Fibroblast of the aortic adventitia (primary cell): ENCODE data around the gene ATP6V1G3. TPM values are rescaled to one million over a fixed set of nuclear protein-coding genes. Genes with fewer than 3 reads are reported as not detected.
"Not testable (repeated sequence)": the region's sequence is repeated elsewhere in the genome, so short reads cannot be mapped to it uniquely, and the experiment has no call there.

Experiments used
- DNase-seq: peaks from one replicate; pipeline ENCODE4 v3.0.0-alpha.2; 2010; ENCODE audit warnings: low read depth
- H3K4me3 ChIP-seq: 2 replicates; pipeline ENCODE4 v1.5.1; 2011; ENCODE audit warnings: low read depth, mild to moderate bottlenecking, control low read depth, low read length, moderate library complexity
- total RNA-seq: library from RNA; depleted of rRNA; stranded (reverse); fragments of >200 nt; gene quantifications from 2 replicates; pipeline ENCODE4 v1.2.3, GENCODE V29; 2012; ENCODE audit warnings: low replicate concordance
- TF ChIP-seq, protein P1 (sequence below): IDR thresholded peaks from 2 replicates; pipeline ENCODE4 v1.5.1; 2011; ENCODE audit warnings: mild to moderate bottlenecking, low read length, control low read depth, inconsistent platforms; ENCODE audit not compliant: insufficient read depth

ATP6V1G3 gene, protein sequence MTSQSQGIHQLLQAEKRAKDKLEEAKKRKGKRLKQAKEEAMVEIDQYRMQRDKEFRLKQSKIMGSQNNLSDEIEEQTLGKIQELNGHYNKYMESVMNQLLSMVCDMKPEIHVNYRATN
- total RNA-seq: not detected in 2 replicates

DNA sequence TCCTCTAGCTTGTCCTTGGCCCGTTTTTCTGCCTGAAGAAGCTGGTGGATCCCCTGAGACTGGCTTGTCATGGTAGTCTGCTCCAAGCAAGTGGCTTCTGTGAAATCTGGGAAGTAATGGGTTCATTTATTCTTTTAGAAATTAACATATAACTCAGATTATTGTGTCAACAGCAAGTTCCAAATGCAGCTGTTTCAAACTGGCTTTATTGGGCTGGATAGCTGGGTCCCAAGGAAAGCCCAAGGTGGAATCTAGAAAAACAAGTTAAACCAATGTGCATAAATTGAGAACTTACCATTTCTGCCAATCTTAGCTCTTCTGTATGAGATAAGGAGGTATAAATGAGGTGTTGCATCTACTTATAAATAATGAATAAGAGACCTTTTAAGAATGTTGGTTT, at the start of gene ATP6V1G3:
Gene ATP6V1G3 (minus strand): TSS at position 101 of the 400 bp plus-strand sequence. CDS start 30 bp downstream, at position 71.
- TF ChIP-seq, protein P1, sequence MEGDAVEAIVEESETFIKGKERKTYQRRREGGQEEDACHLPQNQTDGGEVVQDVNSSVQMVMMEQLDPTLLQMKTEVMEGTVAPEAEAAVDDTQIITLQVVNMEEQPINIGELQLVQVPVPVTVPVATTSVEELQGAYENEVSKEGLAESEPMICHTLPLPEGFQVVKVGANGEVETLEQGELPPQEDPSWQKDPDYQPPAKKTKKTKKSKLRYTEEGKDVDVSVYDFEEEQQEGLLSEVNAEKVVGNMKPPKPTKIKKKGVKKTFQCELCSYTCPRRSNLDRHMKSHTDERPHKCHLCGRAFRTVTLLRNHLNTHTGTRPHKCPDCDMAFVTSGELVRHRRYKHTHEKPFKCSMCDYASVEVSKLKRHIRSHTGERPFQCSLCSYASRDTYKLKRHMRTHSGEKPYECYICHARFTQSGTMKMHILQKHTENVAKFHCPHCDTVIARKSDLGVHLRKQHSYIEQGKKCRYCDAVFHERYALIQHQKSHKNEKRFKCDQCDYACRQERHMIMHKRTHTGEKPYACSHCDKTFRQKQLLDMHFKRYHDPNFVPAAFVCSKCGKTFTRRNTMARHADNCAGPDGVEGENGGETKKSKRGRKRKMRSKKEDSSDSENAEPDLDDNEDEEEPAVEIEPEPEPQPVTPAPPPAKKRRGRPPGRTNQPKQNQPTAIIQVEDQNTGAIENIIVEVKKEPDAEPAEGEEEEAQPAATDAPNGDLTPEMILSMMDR: no peak
- DNase-seq: no peak
- H3K4me3 ChIP-seq: no peak within 1 kb of the TSS

- TF ChIP-seq, protein P1: no peak
- H3K4me3 ChIP-seq: no peak overlapping the region
- DNase-seq: no peak
Measured at GRCh38 chr1:198588845-198589244, 48.4 kb upstream of the ATP6V1G3 start.

DNA sequence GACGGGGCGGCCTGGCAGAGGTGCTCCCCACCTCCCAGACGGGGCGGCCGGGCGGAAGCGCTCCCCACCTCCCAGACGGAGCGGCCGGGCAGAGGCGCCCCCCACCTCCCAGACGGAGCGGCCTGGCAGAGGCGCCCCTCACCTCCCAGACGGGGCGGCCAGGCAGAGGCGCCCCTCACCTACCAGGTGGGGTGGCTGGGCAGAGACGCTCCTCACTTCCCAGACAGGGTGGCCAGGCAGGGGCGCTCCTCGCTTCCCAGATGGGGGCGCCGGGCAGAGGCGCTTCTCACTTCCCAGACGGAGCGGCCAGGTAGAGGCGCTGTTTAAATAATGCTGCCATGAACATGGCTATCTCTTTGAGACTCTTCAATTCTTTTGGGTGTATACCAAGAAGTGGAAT, 43.7 kb upstream of the ATP6V1G3 start:
- no peak for DNase-seq
- no peak overlapping the region for H3K4me3 ChIP-seq
- TF ChIP-seq, protein P1: no peak

GRCh38 chr1:198583209-198583802, 42.8 kb upstream of the ATP6V1G3 start:
- not testable (repeated sequence) for DNase-seq, H3K4me3 ChIP-seq

DNA sequence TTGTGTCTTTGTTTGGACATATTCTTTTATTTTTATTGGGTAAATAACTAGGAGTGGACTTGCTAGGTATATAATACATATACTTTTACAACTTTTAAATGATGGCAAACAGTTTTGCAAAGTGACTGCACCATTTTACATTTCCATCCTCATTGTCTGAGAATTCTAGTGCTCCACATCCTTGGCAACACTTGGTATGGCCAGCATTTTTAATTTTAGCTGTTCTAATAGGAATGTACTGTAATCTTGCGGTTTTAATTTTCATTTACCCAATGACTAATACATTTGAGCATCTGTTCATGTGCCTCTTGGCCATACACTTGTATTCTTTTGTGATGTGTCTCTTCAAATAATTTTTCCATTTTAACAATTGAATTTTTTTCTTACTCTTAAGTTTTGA, 37.0 kb upstream of the ATP6V1G3 start:
- no peak overlapping the region for H3K4me3 ChIP-seq
- TF ChIP-seq, protein P1: no peak
- peak; percentile 79 for DNase-seq

GRCh38 chr1:198575798-198576641, 35.5 kb upstream of the ATP6V1G3 start:
- DNase-seq: no peak
- TF ChIP-seq, protein P1: no peak
- H3K4me3 ChIP-seq: no peak overlapping the region

DNA sequence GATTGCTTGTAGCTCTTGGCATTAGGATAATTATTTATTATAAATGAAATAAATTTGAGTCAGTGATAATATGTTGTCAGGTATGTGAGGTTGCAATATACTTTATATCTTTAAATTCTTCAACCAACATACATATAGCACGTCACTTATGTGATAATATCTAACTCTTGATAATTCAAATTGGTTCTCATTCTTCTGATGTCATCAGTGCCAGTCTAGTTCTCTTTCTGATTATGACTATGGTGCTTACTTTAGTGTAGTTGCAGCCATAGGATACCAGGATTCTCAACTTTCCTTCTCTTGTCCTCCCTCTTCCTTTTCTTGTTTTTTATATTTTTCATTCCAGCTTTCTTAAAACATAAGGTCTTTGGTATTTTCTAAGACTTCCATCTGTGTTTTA, 34.8 kb upstream of the ATP6V1G3 start:
- DNase-seq: no peak
- TF ChIP-seq, protein P1: no peak
- no peak overlapping the region for H3K4me3 ChIP-seq
